GM23338 (cell line): Measurements from ENCODE around the gene TXNL4A. TPM values are rescaled to one million over a fixed set of nuclear protein-coding genes. Genes with fewer than 3 reads are reported as not detected.

ENCODE experiments used
- ATAC-seq: fragments of 200-7000 bp; cut with Tn5 transposase; 3 replicates; pipeline ENCODE4 v1.9.1; 2020
- DNase-seq: peaks from one replicate; pipeline ENCODE4 v3.0.0-alpha.2; 2015; ENCODE audit warnings: low spot score
- H2AFZ ChIP-seq: fragments of 200-600 bp; sonication (generic); 2 replicates; pipeline ENCODE4 v1.8.0; 2016; ENCODE audit warnings: antibody characterized with exemption, mild to moderate bottlenecking, moderate library complexity
- H3F3A ChIP-seq: fragments of 200-600 bp; sonication (generic); replicated peaks from 2 replicates; pipeline ENCODE4 v1.8.0; 2017; ENCODE audit warnings: antibody characterized with exemption, mixed run types, low read depth
- H3K27ac ChIP-seq: fragments of 200-600 bp; sonication (generic); 2 replicates; pipeline ENCODE4 v1.6.1; 2016; ENCODE audit warnings: low read depth
- H3K27me3 ChIP-seq: fragments of 200-600 bp; sonication (generic); 2 replicates; pipeline ENCODE4 v1.8.0; 2016; ENCODE audit warnings: mild to moderate bottlenecking, mixed run types, moderate library complexity; ENCODE audit not compliant: insufficient read depth
- H3K36me3 ChIP-seq: fragments of 200-600 bp; sonication (generic); 2 replicates; pipeline ENCODE4 v1.8.0; 2016; ENCODE audit warnings: mild to moderate bottlenecking; ENCODE audit not compliant: insufficient read depth
- H3K4me1 ChIP-seq: fragments of 200-600 bp; sonication (generic); 2 replicates; pipeline ENCODE4 v1.8.0; 2016; ENCODE audit warnings: mild to moderate bottlenecking, moderate library complexity; ENCODE audit not compliant: insufficient read depth
- H3K4me2 ChIP-seq: fragments of 200-600 bp; sonication (generic); 2 replicates; pipeline ENCODE4 v1.7.1; 2017; ENCODE audit warnings: mixed run types
- H3K4me3 ChIP-seq: fragments of 200-600 bp; sonication (generic); 2 replicates; pipeline ENCODE4 v1.6.1; 2016; ENCODE audit warnings: mixed run types
- H3K79me2 ChIP-seq: fragments of 200-600 bp; sonication (generic); replicated peaks from 2 replicates; pipeline ENCODE4 v1.8.0; 2017; ENCODE audit warnings: mild to moderate bottlenecking; ENCODE audit not compliant: insufficient read depth
- H3K9me2 ChIP-seq: fragments of 200-600 bp; sonication (generic); 2 replicates; pipeline ENCODE4 v1.8.0; 2017; ENCODE audit not compliant: insufficient read depth
- H4K20me1 ChIP-seq: fragments of 200-600 bp; sonication (generic); replicated peaks from 2 replicates; pipeline ENCODE4 v1.8.0; 2017; ENCODE audit warnings: mild to moderate bottlenecking; ENCODE audit not compliant: insufficient read depth
- H3K27ac Mint-ChIP-seq: 2 replicates; pipeline ENCODE4 v1.8.0; 2020; ENCODE audit warnings: inconsistent platforms, mild to moderate bottlenecking, moderate library complexity, mixed read lengths
- H3K27me3 Mint-ChIP-seq: 3 replicates; pipeline ENCODE4 v1.8.0; 2022; ENCODE audit warnings: low read depth, mild to moderate bottlenecking, moderate library complexity, mixed read lengths, inconsistent platforms; ENCODE audit not compliant: insufficient read depth, poor library complexity
- H3K36me3 Mint-ChIP-seq: 3 replicates; pipeline ENCODE4 v1.8.0; 2021; ENCODE audit warnings: low read depth, mild to moderate bottlenecking, inconsistent platforms, moderate library complexity, mixed read lengths
- H3K4me1 Mint-ChIP-seq: 3 replicates; pipeline ENCODE4 v1.8.0; 2020; ENCODE audit warnings: mild to moderate bottlenecking, inconsistent platforms, mixed read lengths
- H3K4me3 Mint-ChIP-seq: 3 replicates; pipeline ENCODE4 v1.8.0; 2021; ENCODE audit warnings: moderate library complexity, mild to moderate bottlenecking, inconsistent platforms, mixed read lengths
- H3K9me3 Mint-ChIP-seq: 3 replicates; pipeline ENCODE4 v1.8.0; 2020; ENCODE audit warnings: moderate library complexity, mild to moderate bottlenecking, inconsistent platforms, mixed read lengths
- EZH2 ChIP-seq: fragments of 200-600 bp; sonication (generic); IDR thresholded peaks from one replicate; pipeline ENCODE4 v1.8.0; 2017; ENCODE audit warnings: antibody characterized with exemption, mild to moderate bottlenecking, low read depth; ENCODE audit not compliant: unreplicated experiment
- JUNB ChIP-seq: IDR thresholded peaks from one replicate; pipeline ENCODE4 v1.6.1; 2016; ENCODE audit warnings: antibody characterized with exemption; ENCODE audit not compliant: unreplicated experiment
- POLR2AphosphoS5 ChIP-seq: IDR thresholded peaks from 2 replicates; pipeline ENCODE4 v1.6.1; 2016; ENCODE audit warnings: antibody characterized with exemption, low read depth
- ZNF331 ChIP-seq: fragments of 250-450 bp; sonication (Bioruptor Pico); IDR thresholded peaks from 2 replicates; pipeline ENCODE4 v1.5.0; 2020; ENCODE audit warnings: low read depth, mild to moderate bottlenecking, moderate library complexity
- polyA plus RNA-seq: library from polyadenylated mRNA; unstranded; fragments of >200 nt; fragmentation: Nextera tagmentation; extraction: Ambion mirVana; gene quantifications from 2 replicates; pipeline ENCODE4 v1.2.1, GENCODE V29; 2016
- total RNA-seq: library from RNA; depleted of rRNA; stranded (reverse); fragments of >200 nt; shearing (Covaris generic); gene quantifications from 2 replicates; pipeline ENCODE4 v1.2.3, GENCODE V29; 2014
- TF ChIP-seq, protein P1 (sequence below): fragments of 250-450 bp; sonication (Bioruptor Pico); IDR thresholded peaks from 2 replicates; pipeline ENCODE4 v1.5.0; 2020; ENCODE audit warnings: mild to moderate bottlenecking, moderate library complexity
- TF ChIP-seq, protein P2 (sequence below): IDR thresholded peaks from 2 replicates; pipeline ENCODE4 v1.6.1; 2016; ENCODE audit warnings: antibody characterized with exemption

Gene TXNL4A
- total and polyA plus RNA-seq, 2 experiments from 2014 or later = 51.0 to 271 TPM

DNA sequence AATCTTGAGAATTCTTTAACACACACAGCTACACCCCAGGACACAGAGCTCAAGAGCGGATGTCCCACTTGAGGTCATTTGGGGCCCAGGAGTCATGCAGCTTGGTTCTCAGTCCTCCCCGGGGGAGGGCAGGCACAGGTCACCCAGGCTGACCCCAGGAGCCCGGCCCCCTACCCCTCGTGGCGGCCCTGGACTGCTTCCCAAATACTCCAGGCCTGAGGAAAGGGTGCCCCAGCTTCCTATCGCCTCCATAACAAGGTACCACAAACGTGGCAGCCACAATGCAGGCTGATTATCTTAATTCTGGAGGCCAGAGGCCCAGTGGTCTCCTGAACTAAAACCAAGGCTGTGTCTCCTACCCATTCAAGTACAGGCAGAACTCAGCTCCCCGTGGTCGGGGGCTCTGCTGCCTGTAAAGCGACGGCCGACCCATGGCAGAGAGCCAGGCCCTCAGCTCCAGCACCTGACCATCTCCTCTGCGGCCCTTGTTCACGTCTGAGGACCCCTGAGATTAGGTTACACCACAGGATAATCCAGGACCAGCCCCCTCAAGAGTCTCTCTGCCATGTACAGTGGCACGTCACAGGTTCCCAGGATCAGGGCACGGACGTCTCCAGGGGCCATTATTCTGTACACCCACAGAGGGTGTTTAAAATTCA is 47.4 kb downstream of the TXNL4A start (continued):
- TF ChIP-seq ZNF331 = no peak
- TF ChIP-seq, protein P1, sequence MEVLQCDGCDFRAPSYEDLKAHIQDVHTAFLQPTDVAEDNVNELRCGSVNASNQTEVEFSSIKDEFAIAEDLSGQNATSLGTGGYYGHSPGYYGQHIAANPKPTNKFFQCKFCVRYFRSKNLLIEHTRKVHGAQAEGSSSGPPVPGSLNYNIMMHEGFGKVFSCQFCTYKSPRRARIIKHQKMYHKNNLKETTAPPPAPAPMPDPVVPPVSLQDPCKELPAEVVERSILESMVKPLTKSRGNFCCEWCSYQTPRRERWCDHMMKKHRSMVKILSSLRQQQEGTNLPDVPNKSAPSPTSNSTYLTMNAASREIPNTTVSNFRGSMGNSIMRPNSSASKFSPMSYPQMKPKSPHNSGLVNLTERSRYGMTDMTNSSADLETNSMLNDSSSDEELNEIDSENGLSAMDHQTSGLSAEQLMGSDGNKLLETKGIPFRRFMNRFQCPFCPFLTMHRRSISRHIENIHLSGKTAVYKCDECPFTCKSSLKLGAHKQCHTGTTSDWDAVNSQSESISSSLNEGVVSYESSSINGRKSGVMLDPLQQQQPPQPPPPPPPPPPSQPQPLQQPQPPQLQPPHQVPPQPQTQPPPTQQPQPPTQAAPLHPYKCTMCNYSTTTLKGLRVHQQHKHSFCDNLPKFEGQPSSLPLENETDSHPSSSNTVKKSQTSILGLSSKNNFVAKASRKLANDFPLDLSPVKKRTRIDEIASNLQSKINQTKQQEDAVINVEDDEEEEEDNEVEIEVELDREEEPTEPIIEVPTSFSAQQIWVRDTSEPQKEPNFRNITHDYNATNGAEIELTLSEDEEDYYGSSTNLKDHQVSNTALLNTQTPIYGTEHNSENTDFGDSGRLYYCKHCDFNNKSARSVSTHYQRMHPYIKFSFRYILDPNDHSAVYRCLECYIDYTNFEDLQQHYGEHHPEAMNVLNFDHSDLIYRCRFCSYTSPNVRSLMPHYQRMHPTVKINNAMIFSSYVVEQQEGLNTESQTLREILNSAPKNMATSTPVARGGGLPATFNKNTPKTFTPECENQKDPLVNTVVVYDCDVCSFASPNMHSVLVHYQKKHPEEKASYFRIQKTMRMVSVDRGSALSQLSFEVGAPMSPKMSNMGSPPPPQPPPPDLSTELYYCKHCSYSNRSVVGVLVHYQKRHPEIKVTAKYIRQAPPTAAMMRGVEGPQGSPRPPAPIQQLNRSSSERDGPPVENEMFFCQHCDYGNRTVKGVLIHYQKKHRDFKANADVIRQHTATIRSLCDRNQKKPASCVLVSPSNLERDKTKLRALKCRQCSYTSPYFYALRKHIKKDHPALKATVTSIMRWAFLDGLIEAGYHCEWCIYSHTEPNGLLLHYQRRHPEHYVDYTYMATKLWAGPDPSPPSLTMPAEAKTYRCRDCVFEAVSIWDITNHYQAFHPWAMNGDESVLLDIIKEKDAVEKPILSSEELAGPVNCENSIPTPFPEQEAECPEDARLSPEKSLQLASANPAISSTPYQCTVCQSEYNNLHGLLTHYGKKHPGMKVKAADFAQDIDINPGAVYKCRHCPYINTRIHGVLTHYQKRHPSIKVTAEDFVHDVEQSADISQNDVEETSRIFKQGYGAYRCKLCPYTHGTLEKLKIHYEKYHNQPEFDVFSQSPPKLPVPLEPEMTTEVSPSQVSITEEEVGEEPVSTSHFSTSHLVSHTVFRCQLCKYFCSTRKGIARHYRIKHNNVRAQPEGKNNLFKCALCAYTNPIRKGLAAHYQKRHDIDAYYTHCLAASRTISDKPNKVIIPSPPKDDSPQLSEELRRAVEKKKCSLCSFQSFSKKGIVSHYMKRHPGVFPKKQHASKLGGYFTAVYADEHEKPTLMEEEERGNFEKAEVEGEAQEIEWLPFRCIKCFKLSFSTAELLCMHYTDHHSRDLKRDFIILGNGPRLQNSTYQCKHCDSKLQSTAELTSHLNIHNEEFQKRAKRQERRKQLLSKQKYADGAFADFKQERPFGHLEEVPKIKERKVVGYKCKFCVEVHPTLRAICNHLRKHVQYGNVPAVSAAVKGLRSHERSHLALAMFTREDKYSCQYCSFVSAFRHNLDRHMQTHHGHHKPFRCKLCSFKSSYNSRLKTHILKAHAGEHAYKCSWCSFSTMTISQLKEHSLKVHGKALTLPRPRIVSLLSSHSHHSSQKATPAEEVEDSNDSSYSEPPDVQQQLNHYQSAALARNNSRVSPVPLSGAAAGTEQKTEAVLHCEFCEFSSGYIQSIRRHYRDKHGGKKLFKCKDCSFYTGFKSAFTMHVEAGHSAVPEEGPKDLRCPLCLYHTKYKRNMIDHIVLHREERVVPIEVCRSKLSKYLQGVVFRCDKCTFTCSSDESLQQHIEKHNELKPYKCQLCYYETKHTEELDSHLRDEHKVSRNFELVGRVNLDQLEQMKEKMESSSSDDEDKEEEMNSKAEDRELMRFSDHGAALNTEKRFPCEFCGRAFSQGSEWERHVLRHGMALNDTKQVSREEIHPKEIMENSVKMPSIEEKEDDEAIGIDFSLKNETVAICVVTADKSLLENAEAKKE = no peak
- no peak for TF ChIP-seq JUNB

GRCh38 chr18:79940126-79940813 is 48.1 kb downstream of the TXNL4A start:
- no peaks in the 10 kb centered on the region for H3K36me3 ChIP-seq
- no peak overlapping the region for H3K27ac ChIP-seq
- no peak for ATAC-seq
- peaks cover 7% of the 10 kb centered on the region for H3K27me3 Mint-ChIP-seq
- H3F3A ChIP-seq = no peaks in the 10 kb centered on the region
- H2AFZ ChIP-seq = no peak overlapping the region
- 0 out of 2 replicates have a peak, but pooled peaks cover 5% of the 10 kb centered on the region for H3K79me2 ChIP-seq
- peaks cover 11% of the 10 kb centered on the region for H3K4me1 Mint-ChIP-seq
- peaks cover 2% of the 10 kb centered on the region; the same call in 2 of the 3 replicates for H3K36me3 Mint-ChIP-seq
- H3K4me2 ChIP-seq = no peak overlapping the region
- H3K4me3 ChIP-seq = no peak overlapping the region
- no peaks in the 10 kb centered on the region for H3K9me2 ChIP-seq
- DNase-seq = no peak
- no peak overlapping the region for H3K27ac Mint-ChIP-seq
- no peak overlapping the region for H3K4me3 Mint-ChIP-seq
- H3K9me3 Mint-ChIP-seq = no peaks in the 10 kb centered on the region
- no peaks in the 10 kb centered on the region for H3K27me3 ChIP-seq
- H3K4me1 ChIP-seq = no peaks in the 10 kb centered on the region
- peaks cover 8% of the 10 kb centered on the region; the same call in 1 of the 2 replicates for H4K20me1 ChIP-seq
- TF ChIP-seq, protein P1 = no peak
- TF ChIP-seq, protein P2, sequence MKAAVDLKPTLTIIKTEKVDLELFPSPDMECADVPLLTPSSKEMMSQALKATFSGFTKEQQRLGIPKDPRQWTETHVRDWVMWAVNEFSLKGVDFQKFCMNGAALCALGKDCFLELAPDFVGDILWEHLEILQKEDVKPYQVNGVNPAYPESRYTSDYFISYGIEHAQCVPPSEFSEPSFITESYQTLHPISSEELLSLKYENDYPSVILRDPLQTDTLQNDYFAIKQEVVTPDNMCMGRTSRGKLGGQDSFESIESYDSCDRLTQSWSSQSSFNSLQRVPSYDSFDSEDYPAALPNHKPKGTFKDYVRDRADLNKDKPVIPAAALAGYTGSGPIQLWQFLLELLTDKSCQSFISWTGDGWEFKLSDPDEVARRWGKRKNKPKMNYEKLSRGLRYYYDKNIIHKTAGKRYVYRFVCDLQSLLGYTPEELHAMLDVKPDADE = no peak
- TF ChIP-seq EZH2 = no peak
- TF ChIP-seq POLR2AphosphoS5 = no peak
